ENCODE results near the gene ZNF175.
"Not testable (repeated sequence)": the region's sequence is repeated elsewhere in the genome, so short reads cannot be mapped to it uniquely, and the experiment has no call there.

The ZNF175 gene

DNA sequence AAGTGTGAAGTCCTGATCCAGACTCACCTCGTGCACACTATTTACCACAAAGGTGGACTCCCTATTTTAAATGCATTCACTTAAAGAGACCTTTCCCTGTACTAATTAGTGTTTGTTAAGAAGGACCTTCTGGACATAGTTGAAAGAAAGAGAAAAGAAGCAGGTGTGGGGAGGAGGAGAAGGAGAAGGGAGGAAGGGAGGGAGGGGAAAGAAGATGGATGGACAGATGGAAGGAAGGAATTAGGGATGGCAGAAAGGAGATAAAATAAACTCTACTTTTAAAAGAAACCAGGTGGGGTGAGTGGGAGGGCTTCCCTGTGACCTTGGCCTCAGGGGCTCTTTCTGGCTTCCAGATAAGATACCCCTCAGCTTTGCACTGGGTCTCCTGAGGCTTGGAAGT is 21.4 kb downstream of the ZNF175 start:
- no peak for DNase-seq

DNA sequence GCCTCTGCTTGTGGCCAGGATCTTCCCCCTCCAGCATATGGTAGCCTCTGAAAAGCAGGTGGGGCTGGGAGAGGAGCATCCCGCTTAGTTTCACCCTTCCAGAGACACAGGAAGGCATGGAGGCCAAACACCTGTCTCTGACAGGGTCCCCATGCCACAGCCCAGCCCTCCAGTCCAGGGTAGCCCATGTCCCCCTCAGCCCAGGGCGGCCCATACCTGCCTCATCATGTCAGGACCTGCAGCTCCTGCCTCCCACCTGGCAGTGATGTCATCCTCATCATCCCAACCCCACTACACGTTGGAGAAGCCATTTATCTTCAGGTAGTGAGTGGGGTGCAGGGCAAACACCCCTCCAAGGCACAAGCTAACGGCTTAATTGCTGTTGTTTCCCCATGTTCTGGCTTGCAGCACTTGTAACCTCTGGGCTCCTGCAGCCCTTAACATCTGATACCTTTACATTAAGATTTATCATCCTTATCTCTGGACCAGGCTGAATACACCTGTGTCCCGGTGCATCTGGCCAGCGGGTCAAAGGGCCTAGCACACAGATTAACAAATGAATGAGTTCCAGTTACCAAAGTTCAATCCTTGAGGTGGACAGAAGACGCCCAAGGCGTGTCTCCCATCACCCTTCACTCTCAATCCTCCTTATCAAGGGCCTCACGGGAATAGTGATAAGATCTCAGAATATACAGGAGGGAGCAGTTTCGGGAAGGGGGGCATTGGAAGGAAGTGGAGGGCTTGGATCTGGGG is 22.2 kb downstream of the ZNF175 start:
- DNase-seq: no peak

DNA sequence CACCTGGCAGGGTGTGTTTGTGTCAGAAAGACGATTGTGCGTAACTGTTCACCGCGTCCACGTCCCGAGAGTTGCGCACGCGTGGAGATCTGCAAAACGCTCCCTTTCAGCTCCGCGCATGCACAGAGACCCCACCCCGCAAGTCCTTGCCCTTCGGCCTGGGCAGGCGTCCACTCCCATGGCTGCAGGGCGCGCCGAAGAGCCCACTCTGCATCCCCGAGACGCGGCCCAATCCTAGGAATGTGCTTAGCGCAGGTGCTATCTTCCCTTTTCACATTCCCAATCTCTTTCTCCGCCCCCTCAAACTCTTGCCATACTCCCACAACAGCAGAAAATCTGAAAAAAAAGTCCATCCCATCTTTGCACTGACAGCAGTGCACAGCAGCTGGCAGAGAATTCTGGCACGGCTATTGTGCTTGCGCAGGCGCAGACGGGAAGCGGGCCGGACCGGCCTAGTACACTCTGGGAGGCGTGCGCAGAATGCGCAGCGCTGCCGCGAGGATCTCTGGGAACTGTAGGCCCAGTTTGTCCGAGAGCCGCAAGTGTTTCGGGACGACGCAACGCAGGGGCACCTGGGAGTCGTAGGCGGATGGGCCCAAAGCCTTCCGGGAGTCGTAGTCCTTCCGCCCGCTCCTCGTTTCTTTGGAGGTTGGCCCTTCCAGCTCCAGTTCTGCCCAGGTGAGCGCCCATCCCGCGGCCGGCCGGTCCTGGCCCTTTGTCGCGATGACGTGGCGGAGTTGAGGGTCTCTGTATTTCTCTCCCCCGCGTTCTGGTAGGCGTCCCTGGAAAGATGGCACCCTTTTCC is 23.1 kb downstream of the ZNF175 start:
- peak; percentile 99 for DNase-seq

DNA sequence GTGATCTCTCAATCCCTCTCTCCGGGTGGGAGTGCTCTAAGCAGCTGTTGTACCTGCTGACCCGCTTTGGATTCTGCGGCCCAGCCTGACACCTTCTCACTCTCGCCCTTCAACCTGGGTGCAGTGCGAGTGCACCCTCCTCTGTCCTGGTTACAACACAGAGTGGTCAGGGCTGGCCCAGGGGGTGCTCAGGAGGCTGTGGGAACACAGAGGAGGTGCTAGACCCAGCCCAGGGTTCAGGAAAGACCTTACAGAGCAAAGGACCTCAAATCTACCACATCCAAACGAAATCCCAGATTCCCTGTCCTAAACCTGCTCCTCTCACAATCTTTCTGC is 23.7 kb downstream of the ZNF175 start:
- no peak for DNase-seq

DNA sequence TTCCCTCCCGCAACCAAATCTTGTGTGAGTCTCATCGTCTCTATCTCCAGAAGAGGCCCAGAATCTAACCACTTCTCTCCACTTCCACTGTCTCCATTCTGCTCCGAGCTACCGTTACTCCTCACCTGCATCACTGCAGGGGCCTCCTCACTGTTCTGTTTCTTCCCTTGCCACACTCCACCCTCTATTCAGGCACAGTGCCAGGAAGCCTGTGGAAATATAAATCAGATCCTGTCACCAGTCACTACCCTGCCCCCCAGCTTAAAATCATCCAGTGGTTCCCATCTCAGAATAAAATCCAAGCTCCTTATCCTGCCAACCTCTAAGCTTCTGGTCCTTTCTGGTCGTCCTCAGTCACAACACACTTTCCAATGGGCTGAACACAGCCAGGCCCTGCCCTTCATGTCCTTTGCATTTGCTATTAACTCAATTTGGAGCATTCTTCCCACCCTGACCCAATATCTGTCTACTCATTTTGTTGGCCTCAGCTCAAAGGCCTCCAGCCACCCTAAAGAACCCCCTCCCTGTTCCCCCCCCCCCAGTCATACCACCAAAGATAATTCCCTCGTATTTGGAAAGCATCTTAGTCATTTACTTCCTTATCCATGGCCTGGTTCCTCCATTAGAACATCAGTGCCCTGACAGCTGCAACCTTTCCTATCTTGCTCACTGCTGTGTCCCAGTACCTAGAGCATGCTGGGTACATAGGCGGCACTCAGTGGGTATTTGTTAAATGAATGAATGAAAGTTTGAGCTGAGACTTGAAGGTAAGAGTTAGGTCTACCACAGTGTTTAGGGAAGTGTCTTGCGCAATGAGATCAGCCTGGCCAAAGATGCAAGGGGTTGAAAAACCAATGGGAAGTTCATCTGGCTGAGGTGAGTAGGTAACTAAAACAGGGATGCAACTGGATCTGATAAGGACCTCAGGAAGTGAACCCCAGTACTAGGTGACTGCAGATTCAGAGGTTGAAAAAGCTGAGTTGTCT is 24.4 kb downstream of the ZNF175 start:
- no peak for DNase-seq

DNA sequence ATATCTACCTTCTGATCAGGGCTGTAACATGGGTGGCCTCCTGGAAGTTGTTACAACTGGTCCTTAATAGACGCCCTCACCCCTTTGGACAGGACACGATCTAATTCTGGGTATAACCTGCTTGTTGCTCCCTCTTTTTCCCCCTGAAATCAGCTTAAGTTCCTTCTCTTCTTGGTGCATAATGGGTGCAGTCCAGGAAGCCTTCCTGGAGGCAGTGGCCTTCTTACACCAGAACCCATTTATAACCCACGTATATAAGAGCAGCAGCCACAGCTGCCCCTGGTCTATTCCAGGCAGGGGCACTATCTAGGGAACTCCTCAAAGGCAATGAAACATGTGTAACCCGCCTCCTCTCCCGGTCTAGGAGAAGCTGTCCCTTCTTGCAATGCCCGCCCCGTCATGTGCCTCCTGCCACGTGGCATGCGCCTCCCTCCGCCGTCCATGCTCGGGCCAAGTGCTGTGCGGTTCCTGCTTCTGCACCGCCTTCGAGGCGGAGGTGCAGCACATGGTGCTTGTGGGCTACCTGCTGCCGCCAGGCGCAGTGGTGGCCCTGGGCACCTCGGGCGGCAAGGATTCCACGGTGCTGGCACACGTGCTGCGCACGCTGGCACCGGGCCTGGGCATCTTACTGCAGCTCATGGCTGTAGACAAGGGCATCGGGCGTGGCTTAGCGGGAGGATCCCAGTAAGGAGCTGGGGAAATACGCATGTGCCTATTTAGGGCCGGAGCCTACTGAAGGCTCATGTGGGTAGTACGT is 27.3 kb downstream of the ZNF175 start:
- no peak for DNase-seq

DNA sequence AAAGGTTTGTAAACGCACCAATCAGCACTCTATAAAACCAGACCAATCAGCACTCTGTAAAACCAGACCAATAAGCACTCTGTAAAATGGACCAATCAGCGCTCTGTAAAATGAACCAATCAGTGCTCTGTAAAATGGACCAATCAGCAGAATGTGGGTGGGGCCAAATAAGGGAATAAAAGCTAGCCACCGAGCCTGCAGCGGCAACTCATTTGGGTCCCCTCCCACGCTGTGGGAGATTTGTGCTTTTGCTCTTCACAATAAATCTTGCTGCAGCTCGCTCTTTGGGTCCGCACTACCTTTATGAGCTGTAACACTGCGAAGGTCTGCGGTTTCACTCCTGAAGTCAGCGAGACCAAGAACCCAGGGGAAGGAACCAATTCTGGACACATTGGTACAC is 28.0 kb downstream of the ZNF175 start:
- DNase-seq: no peak

DNA sequence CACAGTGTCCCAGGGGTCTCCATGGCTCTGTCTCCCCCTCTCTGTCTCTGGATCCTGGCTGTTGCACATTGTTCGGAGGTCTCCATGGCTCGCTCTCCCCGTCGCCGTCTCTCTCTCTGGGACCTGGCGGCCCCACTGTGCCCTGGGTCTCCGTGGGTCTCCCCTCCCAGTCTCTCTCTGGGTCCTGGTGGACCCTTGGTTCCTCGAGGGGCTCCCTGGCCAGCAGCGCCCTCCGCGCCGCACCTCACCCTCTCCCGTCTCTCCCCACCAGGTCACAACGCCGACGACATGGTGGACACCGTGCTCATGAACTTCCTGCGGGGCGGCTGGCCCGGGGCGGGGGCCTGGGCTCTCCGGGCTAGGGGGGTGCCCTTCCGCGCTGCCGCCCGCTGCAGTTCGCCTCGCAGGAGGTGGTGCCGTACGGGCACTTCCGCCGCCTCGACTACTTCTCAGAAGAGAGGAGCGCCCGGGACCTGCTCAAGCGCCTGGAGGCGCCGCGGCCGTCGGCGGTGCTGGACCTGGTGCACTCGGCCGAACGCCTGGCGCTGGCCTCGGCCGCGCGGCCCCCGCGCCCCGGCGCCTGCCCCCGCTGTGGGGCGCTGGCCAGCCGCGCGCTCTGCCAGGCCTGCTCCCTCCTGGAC is 30.0 kb downstream of the ZNF175 start:
- DNase-seq: no peak

DNA sequence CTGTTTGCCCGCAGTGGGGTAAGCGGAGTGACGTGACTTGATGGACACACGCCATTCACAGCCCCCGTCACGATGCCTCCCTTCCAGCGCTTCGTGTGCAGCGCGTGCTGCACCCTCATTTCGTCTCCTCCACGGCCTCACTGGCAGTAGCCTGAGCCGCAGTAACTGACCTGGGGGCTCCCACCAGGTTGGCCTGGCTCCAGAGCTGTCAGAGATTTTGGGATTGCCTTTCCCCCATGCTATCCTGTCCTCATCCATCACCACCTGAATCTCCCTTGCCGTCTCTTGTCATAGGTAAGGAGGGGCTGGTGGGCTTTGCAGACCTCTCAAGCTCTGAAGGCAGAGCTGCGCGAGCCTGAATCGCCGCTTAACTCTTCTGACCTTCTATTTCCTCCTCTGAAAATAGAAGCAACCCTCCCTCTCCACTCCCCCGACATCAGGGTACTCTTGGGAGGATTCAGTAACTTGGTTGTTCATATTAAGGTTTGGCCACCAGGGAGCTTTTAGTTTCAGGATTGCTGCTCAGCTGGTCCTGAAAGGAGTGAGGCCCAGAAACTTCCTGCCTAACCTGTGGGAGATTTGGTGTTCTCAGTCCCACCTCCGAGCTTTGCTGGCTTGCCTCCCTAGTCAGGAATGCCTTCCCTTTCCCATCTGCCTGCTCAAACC is 31.2 kb downstream of the ZNF175 start:
- DNase-seq: no peak

DNA sequence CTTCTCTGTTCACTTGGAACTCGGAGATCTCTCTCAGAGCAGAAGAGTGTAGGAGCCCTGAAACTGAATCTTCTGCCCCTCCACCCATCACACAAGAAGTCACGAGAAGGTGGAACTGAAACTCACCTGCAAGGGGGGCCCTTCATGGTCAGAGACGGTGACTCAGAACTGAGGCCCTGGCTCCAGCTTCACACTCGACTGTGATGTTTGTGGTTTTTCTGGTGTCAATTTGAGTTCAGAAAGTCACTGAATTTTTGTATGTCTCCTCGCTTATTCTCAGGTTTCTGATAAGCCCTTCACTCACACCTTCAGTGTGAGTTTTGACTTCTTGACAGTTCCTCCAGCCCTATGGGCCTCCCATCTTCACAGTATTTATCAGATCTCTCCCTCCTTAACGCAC is 36.0 kb downstream of the ZNF175 start:
- DNase-seq: no peak

DNA sequence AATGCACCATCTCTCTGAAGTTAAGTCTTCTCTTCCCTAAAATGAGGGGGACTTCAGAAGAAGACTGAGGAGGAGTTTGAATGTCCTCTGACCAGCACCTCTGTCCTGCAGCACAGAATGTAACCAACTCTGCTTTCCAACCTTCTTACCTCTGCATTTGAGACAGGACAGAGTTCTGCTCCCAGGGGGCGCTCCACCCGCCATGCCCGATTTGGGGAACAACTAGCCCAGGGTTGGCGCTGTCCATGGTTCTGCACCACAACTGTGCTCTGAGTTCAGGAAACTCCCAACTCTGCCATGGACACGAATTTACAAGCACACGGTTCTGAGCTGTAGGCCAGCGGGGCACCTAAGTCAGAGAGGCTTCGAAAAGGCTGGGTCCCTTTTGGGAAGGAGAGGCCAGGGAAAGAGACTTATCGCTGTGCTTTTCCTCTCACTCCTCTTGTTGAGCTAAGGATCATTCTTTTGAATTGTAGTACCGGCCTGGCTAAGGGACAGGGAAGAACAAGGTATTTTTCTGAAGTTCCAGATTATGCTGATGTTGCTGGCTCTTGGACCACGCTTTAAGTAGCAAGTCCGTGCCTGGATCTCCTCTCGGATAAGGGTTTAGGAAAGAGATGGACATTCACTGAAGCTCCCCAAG is 37.0 kb downstream of the ZNF175 start:
- peak; percentile 80 for DNase-seq

DNA sequence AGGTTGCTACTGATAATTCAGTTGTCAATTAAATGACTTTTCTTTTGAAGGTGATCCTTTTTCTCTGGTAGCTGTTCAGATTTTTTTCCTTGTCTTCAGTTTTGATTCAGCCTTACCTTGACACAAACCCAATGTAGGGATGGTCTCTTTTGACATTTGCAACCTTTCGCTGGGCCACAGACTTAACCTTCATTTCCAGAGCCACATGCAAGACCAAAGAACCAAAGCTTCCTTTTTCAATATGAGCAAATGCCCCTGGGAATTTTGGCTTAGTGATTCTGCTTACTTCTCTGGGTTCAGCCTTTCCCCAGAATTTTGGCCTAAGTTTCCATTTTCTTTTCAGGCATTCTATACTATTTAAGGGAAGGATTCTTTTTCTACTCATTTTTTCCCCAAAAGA is 39.5 kb downstream of the ZNF175 start:
- DNase-seq: no peak

DNA sequence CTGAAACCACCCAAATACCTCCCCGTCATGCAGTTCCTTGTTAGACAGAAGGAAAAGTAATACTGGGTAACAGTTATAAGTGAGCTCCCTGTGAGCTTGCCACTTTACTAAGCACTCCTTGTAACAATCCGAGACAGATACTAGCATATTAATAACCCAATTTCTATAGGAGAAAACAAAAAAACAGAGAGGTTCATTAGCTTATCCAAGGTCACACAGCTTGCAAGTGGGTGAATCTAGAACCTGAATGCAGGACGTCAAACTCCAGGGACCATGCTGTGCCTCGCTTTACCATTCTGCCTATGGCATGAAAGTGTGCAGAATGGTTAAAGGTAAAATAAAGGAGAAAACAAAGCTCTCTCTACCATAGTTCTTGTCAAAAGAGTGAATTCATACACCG is 43.7 kb downstream of the ZNF175 start:
- DNase-seq: no peak

DNA sequence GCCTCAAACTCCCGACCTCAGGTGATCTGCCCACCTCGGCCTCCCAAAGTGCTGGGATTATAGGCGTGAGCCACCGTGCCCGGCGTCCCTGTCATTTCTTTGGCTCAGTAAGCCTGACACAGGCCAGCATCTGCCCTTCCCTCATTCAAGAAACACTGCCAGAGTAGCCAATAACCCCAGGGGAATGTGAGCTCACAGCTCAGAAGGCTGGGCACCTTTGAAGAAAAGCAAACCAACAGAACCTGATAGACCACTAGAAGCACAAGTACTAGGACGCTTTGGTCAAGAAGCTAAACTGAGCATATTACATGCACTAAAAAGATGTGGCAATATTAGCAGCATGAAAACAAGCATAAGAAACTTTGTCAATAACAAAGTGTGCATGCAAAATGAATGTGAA is 44.9 kb downstream of the ZNF175 start:
- DNase-seq: no peak

DNA sequence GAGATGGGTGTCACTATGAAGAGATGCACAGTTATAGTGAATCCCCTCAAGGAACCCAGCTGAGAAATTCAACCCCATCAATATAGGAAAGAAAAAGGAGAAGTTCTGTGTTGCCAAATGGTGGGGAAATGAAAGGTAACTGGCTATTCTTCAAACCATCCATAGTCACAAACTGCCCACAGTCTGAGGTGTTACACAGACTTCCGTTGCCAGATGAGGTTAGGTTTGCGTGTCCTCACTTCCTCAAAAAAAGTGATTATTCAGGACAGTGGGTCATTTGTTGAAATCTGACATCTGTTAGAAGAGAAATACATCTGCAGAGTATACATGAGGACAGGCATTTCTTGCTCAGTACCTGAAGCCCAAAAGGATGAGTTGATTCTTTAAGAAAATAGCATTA is 50.1 kb downstream of the ZNF175 start:
- DNase-seq: no peak

DNA sequence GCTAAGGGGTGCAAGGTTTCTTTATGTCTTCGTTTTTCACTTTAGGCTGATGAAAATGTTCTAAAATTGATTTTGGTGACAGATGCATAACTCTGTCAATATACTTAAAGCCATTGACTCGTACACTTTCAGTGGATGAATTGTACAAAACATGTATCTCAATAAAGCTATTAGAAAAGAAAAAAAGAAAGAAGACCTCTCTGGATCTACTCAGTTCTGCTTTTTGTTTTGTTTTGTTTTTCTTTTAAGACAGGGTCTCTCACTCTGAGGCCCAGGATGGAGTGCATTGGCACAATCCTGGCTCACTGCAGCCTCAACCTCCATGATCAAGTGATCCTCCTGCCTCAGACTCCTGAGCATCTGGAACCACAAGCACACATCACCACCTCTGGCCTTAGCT is 55.6 kb downstream of the ZNF175 start:
- DNase-seq: no peak

DNA sequence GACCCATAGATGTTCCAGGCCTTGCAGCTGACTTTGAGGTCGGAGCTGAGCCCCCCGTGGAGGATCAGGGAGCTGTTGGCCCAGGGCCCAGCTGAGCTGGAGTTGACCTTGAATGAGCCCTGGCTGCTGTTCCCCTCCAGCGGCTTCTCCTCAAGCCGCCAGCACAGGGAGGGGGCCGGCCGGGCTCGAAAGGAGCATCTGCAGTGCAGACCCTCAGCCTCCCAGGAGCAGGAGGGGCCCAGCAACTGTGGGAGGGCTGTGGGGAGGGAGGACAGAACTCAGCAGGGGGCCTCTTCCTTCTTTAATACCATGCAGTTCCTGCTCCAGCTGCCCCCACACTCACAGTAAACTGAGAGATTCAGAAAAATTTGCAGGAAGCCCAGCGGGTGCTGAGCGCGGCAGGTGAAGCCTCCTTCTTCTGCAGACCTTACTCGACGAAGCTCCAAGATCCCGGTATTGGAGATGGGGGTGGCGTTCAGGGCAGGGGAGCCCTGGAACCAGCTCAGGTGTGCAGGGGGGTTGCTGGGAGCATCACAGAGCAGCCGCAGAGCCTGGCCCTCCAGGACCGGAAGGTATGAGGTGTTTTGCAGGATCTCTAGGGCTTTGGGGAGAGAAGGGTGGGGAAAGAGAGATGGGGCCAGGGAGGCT is 56.5 kb downstream of the ZNF175 start:
- DNase-seq: no peak

DNA sequence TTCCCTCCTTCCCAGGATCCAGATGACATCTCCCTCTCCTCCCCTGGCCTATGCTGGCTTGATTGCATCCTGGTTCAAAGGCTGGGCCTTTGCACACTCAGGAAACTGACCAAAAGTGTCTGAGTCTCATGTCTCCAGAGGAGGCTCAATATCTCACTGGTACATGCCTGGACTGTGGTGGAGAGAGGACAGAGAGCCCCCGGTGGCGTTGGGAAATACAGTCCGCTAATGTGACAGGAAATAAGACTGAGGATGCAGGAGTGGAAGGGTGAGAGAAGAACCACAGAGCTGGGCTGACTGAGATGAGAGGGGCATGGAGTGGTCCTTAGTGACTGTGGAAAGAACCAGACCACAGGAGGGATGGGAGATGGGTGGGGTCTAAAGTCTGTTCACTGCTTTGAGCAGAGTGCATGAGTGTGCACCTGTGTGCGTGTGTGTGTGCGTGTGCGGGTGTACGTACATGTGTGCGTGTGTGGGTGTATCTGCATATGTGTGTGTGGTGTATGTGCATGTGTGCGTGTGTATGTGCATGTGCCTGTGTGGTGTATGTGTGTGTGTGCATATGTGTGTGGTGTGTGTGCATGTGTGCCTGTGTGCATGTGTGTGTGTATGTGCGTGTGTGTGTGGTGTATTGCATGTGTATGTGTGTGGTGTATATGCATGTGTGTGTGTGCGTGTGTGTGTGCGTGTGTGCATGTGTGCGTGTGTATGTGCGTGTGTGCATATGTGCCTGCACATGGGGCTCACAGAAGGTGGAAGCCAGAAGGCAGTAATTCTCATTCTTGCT is 57.3 kb downstream of the ZNF175 start:
- no peak for DNase-seq

DNA sequence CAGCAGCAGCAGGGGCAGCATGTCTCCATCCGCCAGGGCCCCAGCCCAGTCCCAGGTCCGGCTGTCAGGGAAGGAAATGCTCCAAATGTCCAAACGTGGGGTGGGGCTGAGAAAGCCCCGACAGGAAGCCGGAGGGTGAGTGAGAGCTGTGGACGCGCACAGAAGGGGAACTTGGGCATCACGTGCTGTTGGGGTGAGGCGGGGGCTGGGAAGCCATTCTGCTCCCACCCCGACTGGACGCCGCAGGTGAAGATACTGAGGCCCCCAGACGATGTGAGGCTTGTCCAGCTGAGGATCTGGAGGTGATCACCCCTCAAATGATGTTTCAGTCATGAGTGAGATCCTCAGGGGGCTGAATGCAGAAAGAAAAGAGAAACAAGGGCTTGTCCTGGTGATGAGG is 59.2 kb downstream of the ZNF175 start, which contains the start of gene SIGLEC5:
Gene SIGLEC5 (minus strand): TSS at position 87 of the 400 bp plus-strand sequence. CDS start 66 bp downstream, at position 21.
- DNase-seq: not testable (repeated sequence)
